ENCODE results near the gene SMARCB1.

SMARCB1 gene

GRCh38 chr22:23754220-23754919 is 32.4 kb upstream of the SMARCB1 start, which contains the start of gene VPREB3:
VPREB3 (minus strand) TSS chr22:23754425; CDS start chr22:23754363, 62 bp downstream.
- TF ChIP-seq, protein P1, sequence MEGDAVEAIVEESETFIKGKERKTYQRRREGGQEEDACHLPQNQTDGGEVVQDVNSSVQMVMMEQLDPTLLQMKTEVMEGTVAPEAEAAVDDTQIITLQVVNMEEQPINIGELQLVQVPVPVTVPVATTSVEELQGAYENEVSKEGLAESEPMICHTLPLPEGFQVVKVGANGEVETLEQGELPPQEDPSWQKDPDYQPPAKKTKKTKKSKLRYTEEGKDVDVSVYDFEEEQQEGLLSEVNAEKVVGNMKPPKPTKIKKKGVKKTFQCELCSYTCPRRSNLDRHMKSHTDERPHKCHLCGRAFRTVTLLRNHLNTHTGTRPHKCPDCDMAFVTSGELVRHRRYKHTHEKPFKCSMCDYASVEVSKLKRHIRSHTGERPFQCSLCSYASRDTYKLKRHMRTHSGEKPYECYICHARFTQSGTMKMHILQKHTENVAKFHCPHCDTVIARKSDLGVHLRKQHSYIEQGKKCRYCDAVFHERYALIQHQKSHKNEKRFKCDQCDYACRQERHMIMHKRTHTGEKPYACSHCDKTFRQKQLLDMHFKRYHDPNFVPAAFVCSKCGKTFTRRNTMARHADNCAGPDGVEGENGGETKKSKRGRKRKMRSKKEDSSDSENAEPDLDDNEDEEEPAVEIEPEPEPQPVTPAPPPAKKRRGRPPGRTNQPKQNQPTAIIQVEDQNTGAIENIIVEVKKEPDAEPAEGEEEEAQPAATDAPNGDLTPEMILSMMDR (IDR thresholded peaks at IDR 0.05): no peak
- no peak for TF ChIP-seq ZFX (IDR thresholded peaks at IDR 0.05; ENCODE audit: borderline replicate concordance)

DNA sequence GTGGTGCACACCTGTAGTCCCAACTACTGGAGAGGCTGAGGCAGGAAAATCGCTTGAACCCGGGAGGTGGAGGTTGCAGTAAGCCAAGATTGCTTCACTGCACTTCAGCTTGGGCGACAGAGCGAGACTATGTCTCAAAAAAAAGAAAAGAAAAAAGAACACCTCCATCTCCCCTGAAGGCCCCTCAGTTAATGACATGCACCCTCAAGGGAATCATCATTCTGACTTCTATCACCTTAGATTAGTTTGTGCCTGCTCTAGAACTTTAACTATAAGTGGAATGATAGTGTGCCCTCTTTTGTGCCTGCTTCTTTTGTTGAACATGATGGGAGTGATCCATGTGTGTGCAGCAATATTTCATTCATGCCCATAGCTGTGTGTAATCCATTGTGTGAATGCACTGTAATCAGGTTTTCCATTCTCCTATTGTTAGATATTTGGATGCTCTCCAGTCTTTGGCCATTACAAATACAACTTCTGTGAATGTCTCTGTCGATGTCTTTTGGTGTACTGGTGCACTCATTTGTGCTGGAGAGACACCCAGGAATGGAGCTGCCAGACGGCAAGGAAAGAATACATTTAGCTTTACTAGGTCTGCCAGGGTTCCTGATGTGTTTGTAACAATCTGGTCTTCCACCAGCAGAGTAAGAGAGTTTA is 31.7 kb upstream of the SMARCB1 start:
- H3K27ac ChIP-seq: no peak overlapping the region; the same call in 1 of the 2 replicates

More at GRCh38 chr22:23754220-23754919, 32.4 kb upstream of the SMARCB1 start, which contains the start of gene VPREB3:
- H3K27ac ChIP-seq: no peak within 1 kb of the TSS; the same call in 1 of the 2 replicates

GRCh38 chr22:23755711-23756110 is 31.1 kb upstream of the SMARCB1 start:
- H3K27ac ChIP-seq: no peak overlapping the region; the same call in 1 of the 2 replicates
- no peak for TF ChIP-seq ZFX (IDR thresholded peaks at IDR 0.05; ENCODE audit: borderline replicate concordance)
- TF ChIP-seq, protein P1 (IDR thresholded peaks at IDR 0.05): no peak

More for the DNA sequence above, 31.7 kb upstream of the SMARCB1 start:
- TF ChIP-seq, protein P1 (IDR thresholded peaks at IDR 0.05): no peak
- no peak for TF ChIP-seq ZFX (IDR thresholded peaks at IDR 0.05; ENCODE audit: borderline replicate concordance)

- H3K27ac ChIP-seq: no peak overlapping the region
- no peak for TF ChIP-seq ZFX (IDR thresholded peaks at IDR 0.05; ENCODE audit: borderline replicate concordance)
Observed at GRCh38 chr22:23756891-23757290, 29.9 kb upstream of the SMARCB1 start.

GRCh38 chr22:23759566-23759965 is 27.2 kb upstream of the SMARCB1 start:
- no peak overlapping the region for H3K27ac ChIP-seq
- TF ChIP-seq, protein P1 (IDR thresholded peaks at IDR 0.05): no peak
- no peak for TF ChIP-seq ZFX (IDR thresholded peaks at IDR 0.05; ENCODE audit: borderline replicate concordance)

DNA sequence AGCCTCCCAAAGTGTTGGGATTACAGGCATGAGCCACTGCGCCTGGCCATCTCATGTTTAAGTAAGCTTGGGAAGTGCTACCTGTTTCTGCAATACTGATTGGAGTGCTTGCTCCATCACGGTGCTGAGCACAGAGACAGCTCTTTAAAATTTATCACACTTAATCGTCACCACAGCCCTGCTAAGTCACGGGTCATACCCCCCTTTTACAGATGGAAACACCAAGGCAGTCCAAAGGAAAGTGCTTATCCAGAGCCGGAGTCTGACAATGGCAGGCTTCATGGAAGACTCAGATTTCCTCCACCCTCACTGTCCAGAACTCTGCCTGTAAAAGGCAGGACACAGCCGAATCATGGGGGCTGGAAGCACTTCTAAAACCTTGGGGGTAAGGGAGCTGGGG is 26.7 kb upstream of the SMARCB1 start:
- H3K27ac ChIP-seq: peak overlapping the region; percentile 22; the same call in 1 of the 2 replicates
- no peak for TF ChIP-seq ZFX (IDR thresholded peaks at IDR 0.05; ENCODE audit: borderline replicate concordance)
- TF ChIP-seq, protein P1 (IDR thresholded peaks at IDR 0.05): no peak

DNA sequence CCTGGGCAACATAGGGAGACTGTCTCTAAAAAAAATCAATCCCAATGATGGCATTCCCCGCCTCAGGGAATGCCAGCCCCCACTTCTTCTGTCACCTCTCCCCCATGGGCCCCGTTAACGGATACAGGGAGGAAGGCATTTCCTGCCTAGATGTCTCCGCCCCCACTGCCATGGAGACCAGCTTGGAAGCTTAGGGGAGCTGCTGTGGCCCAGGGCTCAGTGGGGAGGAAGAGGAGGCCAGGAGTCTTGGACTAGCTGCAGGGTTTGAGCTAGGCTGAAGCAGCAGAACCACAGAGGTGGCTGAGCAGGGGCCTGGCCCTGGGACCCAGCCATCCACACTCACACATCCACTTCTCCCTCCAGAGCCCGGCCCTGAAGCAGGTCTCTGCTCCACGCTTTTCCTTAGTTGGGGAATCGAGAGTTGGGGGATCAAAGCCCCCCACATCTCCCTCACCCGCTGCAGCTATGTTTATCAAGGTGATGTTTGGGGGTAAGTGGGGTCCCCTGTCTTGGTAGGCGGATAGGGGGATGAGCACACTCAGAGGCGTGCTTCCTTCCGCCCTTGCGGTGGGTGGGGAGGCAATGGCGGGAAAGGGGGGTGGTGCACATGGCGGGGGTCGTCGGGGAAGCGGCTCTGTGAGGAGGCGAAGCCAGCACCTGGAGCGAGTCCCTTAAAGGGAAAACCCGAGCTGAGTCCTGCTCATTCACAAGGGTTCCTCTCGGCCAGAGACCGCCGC is 23.8 kb upstream of the SMARCB1 start, which contains the start of gene C22orf15:
C22orf15 (plus strand) TSS at position 149 of the 737 bp plus-strand sequence; CDS start at position 466, 317 bp downstream.
- TF ChIP-seq ZFX (IDR thresholded peaks at IDR 0.05; ENCODE audit: borderline replicate concordance): no peak
- TF ChIP-seq, protein P1 (IDR thresholded peaks at IDR 0.05): no peak
- no peak within 1 kb of the TSS for H3K27ac ChIP-seq
